ENCODE results near the gene SCAI.
"Not testable (repeated sequence)": the region's sequence is repeated elsewhere in the genome, so short reads cannot be mapped to it uniquely, and the experiment has no call there.

- not testable (repeated sequence) for TF ChIP-seq KDM5A (IDR thresholded peaks at IDR 0.05); RFX5 (IDR thresholded peaks at IDR 0.05); RNF2 (IDR thresholded peaks at IDR 0.05; ENCODE audit: borderline replicate concordance, low read depth); EP300 (IDR thresholded peaks at IDR 0.05); HDAC2 (IDR thresholded peaks at IDR 0.05); MAZ (IDR thresholded peaks at IDR 0.05; ENCODE audit: borderline replicate concordance, low read depth, low read length)
- TF ChIP-seq, protein P1, sequence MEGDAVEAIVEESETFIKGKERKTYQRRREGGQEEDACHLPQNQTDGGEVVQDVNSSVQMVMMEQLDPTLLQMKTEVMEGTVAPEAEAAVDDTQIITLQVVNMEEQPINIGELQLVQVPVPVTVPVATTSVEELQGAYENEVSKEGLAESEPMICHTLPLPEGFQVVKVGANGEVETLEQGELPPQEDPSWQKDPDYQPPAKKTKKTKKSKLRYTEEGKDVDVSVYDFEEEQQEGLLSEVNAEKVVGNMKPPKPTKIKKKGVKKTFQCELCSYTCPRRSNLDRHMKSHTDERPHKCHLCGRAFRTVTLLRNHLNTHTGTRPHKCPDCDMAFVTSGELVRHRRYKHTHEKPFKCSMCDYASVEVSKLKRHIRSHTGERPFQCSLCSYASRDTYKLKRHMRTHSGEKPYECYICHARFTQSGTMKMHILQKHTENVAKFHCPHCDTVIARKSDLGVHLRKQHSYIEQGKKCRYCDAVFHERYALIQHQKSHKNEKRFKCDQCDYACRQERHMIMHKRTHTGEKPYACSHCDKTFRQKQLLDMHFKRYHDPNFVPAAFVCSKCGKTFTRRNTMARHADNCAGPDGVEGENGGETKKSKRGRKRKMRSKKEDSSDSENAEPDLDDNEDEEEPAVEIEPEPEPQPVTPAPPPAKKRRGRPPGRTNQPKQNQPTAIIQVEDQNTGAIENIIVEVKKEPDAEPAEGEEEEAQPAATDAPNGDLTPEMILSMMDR (IDR thresholded peaks at IDR 0.05): not testable (repeated sequence)
Measured at GRCh38 chr9:125181756-125182155, 38.4 kb upstream of the SCAI start.
